A549 (cell line): ENCODE data around the gene MTX3.

Source experiments
- MAZ ChIP-seq: fragments of 150-350 bp; IDR thresholded peaks from 2 replicates; pipeline ENCODE4 v1.6.1; 2014; ENCODE audit warnings: antibody characterized with exemption, low read depth, low read length, borderline replicate concordance
- NFE2L2 ChIP-seq: fragments of 150-350 bp; conservative IDR thresholded peaks from 2 replicates; pipeline ENCODE4 v1.6.1; 2014; ENCODE audit warnings: low read length
- POLR2A ChIP-seq: IDR thresholded peaks from 2 replicates; pipeline ENCODE4 v1.6.1; 2012; ENCODE audit warnings: mild to moderate bottlenecking, low read length
- RNF2 ChIP-seq: fragments of 200-600 bp; sonication (generic); IDR thresholded peaks from 2 replicates; pipeline ENCODE4 v1.6.1; 2016; ENCODE audit warnings: low read depth, mild to moderate bottlenecking, antibody characterized with exemption, moderate library complexity, borderline replicate concordance
- TF ChIP-seq, protein P1 (sequence below): fragments of 450-650 bp; IDR thresholded peaks from 2 replicates; pipeline ENCODE4 v1.6.1; 2014; ENCODE audit warnings: antibody characterized with exemption
- TF ChIP-seq, protein P2 (sequence below): fragments of >200 bp; sonication (Bioruptor Twin); formaldehyde crosslinking; IDR thresholded peaks from 3 replicates; pipeline ENCODE4 v1.5.1; 2016

DNA sequence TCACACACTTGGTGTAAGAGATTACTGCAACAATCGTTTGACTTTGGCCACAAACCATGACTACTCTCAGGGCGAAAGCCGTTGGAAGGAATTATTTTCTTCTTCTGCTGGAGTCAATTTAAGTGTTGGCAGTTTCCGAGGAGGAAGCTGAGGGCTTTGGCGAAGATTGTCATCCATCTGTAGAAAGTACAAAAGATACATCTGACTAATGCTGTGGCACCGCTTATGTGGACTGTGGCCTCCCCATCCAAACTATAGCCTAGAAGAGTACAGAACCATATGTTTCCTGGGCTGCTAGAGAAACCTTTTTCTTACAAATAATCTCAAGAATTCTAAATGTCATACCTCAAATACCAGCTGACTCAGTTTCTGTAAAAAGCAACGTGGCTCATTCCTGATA is 7.4 kb downstream of the MTX3 start:
- TF ChIP-seq, protein P1, sequence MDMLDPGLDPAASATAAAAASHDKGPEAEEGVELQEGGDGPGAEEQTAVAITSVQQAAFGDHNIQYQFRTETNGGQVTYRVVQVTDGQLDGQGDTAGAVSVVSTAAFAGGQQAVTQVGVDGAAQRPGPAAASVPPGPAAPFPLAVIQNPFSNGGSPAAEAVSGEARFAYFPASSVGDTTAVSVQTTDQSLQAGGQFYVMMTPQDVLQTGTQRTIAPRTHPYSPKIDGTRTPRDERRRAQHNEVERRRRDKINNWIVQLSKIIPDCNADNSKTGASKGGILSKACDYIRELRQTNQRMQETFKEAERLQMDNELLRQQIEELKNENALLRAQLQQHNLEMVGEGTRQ: no peak
- TF ChIP-seq RNF2: no peak
- TF ChIP-seq MAZ: no peak
- TF ChIP-seq, protein P2, sequence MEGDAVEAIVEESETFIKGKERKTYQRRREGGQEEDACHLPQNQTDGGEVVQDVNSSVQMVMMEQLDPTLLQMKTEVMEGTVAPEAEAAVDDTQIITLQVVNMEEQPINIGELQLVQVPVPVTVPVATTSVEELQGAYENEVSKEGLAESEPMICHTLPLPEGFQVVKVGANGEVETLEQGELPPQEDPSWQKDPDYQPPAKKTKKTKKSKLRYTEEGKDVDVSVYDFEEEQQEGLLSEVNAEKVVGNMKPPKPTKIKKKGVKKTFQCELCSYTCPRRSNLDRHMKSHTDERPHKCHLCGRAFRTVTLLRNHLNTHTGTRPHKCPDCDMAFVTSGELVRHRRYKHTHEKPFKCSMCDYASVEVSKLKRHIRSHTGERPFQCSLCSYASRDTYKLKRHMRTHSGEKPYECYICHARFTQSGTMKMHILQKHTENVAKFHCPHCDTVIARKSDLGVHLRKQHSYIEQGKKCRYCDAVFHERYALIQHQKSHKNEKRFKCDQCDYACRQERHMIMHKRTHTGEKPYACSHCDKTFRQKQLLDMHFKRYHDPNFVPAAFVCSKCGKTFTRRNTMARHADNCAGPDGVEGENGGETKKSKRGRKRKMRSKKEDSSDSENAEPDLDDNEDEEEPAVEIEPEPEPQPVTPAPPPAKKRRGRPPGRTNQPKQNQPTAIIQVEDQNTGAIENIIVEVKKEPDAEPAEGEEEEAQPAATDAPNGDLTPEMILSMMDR: no peak
- TF ChIP-seq POLR2A: no peak
- no peak for TF ChIP-seq NFE2L2
